C4-2B (cell line): ENCODE measurements around the gene WWOX.

Source experiments
- CTCF ChIP-seq: fragments of 450-650 bp; conservative IDR thresholded peaks from 2 replicates; pipeline ENCODE4 v1.5.1; 2017; ENCODE audit warnings: mild to moderate bottlenecking
- ZFX ChIP-seq: fragments of 450-650 bp; IDR thresholded peaks from 2 replicates; pipeline ENCODE4 v1.6.1; 2017

GRCh38 chr16:78543023-78543422 is 443.6 kb downstream of the WWOX start:
- TF ChIP-seq ZFX (no peak), CTCF (no peak)
